Endodermal cell (in vitro differentiated cells): ENCODE results near the gene GDI2. TPM values are rescaled to one million over a fixed set of nuclear protein-coding genes. Genes with fewer than 3 reads are reported as not detected.

Source experiments
- DNase-seq: peaks from one replicate; pipeline ENCODE4 v3.0.0-alpha.2; 2017
- H3K27ac ChIP-seq: 2 replicates; pipeline ENCODE4 v1.5.1; 2013; ENCODE audit warnings: mild to moderate bottlenecking, low read depth, low read length, moderate library complexity
- H3K27me3 ChIP-seq: 2 replicates; pipeline ENCODE4 v1.6.1; 2013; ENCODE audit warnings: mild to moderate bottlenecking, low read length, moderate library complexity; ENCODE audit not compliant: insufficient read depth, control insufficient read depth, poor library complexity, severe bottlenecking
- H3K36me3 ChIP-seq: 2 replicates; pipeline ENCODE4 v1.7.0; 2013; ENCODE audit warnings: mild to moderate bottlenecking, low read length, moderate library complexity; ENCODE audit not compliant: control insufficient read depth, insufficient read depth
- H3K4me1 ChIP-seq: one replicate; pipeline ENCODE4 v1.7.0; 2013; ENCODE audit warnings: low read length; ENCODE audit not compliant: control insufficient read depth, insufficient read depth
- H3K4me3 ChIP-seq: 2 replicates; pipeline ENCODE4 v1.5.1; 2013; ENCODE audit warnings: mild to moderate bottlenecking, low read length, moderate library complexity
- H3K9ac ChIP-seq: 2 replicates; pipeline ENCODE4 v1.6.1; 2013; ENCODE audit warnings: mild to moderate bottlenecking, low read length, moderate library complexity; ENCODE audit not compliant: poor library complexity, severe bottlenecking; ENCODE audit errors: extremely low read depth
- H3K9me3 ChIP-seq: 2 replicates; pipeline ENCODE4 v1.6.1; 2013; ENCODE audit warnings: mild to moderate bottlenecking, low read length, moderate library complexity; ENCODE audit not compliant: control insufficient read depth
- H3K27ac Mint-ChIP-seq: 2 replicates; pipeline ENCODE4 v1.8.0; 2020; ENCODE audit warnings: mixed read lengths
- H3K27me3 Mint-ChIP-seq: 2 replicates; pipeline ENCODE4 v1.8.0; 2021; ENCODE audit warnings: mild to moderate bottlenecking, mixed read lengths; ENCODE audit not compliant: insufficient read depth
- H3K36me3 Mint-ChIP-seq: 2 replicates; pipeline ENCODE4 v1.8.0; 2020; ENCODE audit warnings: low read depth, mixed read lengths
- H3K4me1 Mint-ChIP-seq: 2 replicates; pipeline ENCODE4 v1.8.0; 2020; ENCODE audit warnings: mixed read lengths
- H3K4me3 Mint-ChIP-seq: 2 replicates; pipeline ENCODE4 v1.8.0; 2020; ENCODE audit warnings: mild to moderate bottlenecking, moderate library complexity, mixed read lengths
- H3K9me3 Mint-ChIP-seq: 2 replicates; pipeline ENCODE4 v1.8.0; 2020; ENCODE audit warnings: mild to moderate bottlenecking, mixed read lengths
- WGBS, 2 experiments: methylation state at CpG; one replicate each; pipeline versions ENCODE4 v1.1.5 to v1.1.7; 2013; ENCODE audit warnings: missing lambda C conversion rate in 2 of 2, mixed read lengths in 1 of 2; ENCODE audit not compliant: insufficient coverage in 1 of 2, insufficient read length in 1 of 2; 5-methylcytosine and 5-hydroxymethylcytosine counted together
- total RNA-seq, 2 donors: library from RNA; stranded (reverse); fragmentation: NEBNext Ultra II Directional in 1 of 2; extraction: Animal tissue kit (Norgen Biotek cat#: 25700) in 1 of 2; gene quantifications; 2 replicates in 1 of 2; 3 replicates in 1 of 2; pipeline ENCODE4 v1.2.1, GENCODE V29; 2021
- TF ChIP-seq, protein P1 (sequence below): fragments of 200-600 bp; sonication (generic); conservative IDR thresholded peaks from 2 replicates; pipeline ENCODE4 v1.5.0; 2021; ENCODE audit warnings: antibody characterized with exemption, mild to moderate bottlenecking

GDI2 gene
- total RNA-seq, 2 donors from 2014 or later: 299 to 337 TPM

DNA sequence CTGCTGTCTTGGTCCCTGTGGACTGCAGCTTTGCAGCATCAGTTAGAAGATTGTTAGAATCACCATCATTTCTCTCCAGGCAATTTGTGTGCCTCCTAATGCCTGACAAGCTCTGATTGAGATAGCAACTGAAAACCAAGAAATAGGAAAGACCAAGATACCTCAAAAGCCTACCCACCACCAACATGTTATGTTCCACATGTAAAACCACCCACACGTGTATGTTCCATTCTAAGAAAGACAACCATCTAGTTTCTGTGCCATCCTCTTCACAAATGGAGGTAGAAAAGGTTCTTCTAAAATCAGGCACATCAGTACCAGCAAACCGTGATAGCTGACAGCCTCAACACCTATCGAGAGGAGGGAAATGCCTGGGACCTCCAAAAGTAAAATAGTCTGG lies 81.7 kb downstream of the GDI2 start:
- no peak overlapping the region for H3K27ac Mint-ChIP-seq
- DNase-seq: no peak
- H3K4me3 Mint-ChIP-seq: no peak overlapping the region
- H3K36me3 Mint-ChIP-seq: peaks cover 40% of the 10 kb centered on the region
- peaks cover 68% of the 10 kb centered on the region for H3K36me3 ChIP-seq
- no peaks in the 10 kb centered on the region for H3K27me3 ChIP-seq
- no peaks in the 10 kb centered on the region for H3K9me3 ChIP-seq
- no peak overlapping the region for H3K4me3 ChIP-seq
- H3K27ac ChIP-seq: no peak overlapping the region
- TF ChIP-seq, protein P1, sequence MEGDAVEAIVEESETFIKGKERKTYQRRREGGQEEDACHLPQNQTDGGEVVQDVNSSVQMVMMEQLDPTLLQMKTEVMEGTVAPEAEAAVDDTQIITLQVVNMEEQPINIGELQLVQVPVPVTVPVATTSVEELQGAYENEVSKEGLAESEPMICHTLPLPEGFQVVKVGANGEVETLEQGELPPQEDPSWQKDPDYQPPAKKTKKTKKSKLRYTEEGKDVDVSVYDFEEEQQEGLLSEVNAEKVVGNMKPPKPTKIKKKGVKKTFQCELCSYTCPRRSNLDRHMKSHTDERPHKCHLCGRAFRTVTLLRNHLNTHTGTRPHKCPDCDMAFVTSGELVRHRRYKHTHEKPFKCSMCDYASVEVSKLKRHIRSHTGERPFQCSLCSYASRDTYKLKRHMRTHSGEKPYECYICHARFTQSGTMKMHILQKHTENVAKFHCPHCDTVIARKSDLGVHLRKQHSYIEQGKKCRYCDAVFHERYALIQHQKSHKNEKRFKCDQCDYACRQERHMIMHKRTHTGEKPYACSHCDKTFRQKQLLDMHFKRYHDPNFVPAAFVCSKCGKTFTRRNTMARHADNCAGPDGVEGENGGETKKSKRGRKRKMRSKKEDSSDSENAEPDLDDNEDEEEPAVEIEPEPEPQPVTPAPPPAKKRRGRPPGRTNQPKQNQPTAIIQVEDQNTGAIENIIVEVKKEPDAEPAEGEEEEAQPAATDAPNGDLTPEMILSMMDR: no peak
- no peaks in the 10 kb centered on the region for H3K27me3 Mint-ChIP-seq
- 87 to 88% methylated on average over 1 to 2 of the region's 3 CpGs for WGBS, 2 experiments
- no peaks in the 10 kb centered on the region for H3K4me1 Mint-ChIP-seq
- no peaks in the 10 kb centered on the region for H3K9me3 Mint-ChIP-seq
- H3K9ac ChIP-seq: no peak overlapping the region
- no peaks in the 10 kb centered on the region for H3K4me1 ChIP-seq

DNA sequence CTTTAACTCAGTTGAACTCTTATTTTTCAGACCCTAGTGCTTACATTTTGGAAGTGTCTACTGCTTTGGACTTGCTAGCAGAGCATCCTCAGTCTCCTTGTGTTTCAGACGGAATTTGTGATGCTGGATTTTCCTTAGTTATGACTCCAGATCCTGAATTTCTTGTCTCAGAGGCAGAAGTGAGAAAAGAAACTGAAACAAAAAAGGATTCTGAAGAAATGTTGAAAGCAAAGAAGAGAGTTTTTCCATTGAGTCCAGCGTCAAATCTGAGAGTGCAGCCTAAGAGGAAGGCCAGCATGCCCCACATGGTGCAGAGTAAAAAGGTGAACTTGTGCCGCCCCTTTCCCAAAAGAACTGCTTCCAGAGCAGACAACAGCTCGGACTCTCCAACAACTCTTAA lies 82.5 kb downstream of the GDI2 start:
- Histone ChIP-seq H3K27me3 (no peaks in the 10 kb centered on the region), H3K9ac (no peak overlapping the region), H3K4me3 (no peak overlapping the region), H3K36me3 (peaks cover 69% of the 10 kb centered on the region), H3K4me1 (no peaks in the 10 kb centered on the region), H3K27ac (no peak overlapping the region), H3K9me3 (no peaks in the 10 kb centered on the region)
- Mint-ChIP-seq H3K4me1 (no peaks in the 10 kb centered on the region), H3K9me3 (no peaks in the 10 kb centered on the region), H3K27me3 (no peaks in the 10 kb centered on the region), H3K4me3 (no peak overlapping the region), H3K27ac (no peak overlapping the region), H3K36me3 (peaks cover 38% of the 10 kb centered on the region)
- TF ChIP-seq, protein P1: no peak
- WGBS, 2 experiments: 96 to 98% methylated on average over 4 of the region's 4 CpGs
- DNase-seq: no peak

DNA sequence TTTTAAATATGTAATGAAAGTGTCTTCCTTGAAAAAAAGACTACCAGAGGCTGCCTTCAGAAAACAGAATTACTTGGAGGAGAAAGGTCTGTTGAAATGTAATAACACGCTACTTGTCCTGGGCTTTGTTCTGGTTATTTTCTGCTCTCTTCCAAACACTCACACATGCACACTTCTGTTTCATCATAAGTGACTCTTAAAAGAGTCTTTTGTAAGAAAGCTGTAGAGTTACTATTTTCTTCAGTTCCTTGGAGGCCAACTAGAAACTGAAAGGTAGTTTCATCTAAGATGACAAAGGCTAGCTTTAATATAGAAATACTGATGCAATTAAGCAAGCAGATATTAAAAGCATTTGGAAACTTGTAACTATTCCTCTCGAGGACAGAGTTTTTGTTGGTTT lies 89.5 kb downstream of the GDI2 start:
- no peak for DNase-seq
- H3K9me3 Mint-ChIP-seq: no peaks in the 10 kb centered on the region
- H3K4me1 Mint-ChIP-seq: no peaks in the 10 kb centered on the region
- no peak overlapping the region for H3K4me3 Mint-ChIP-seq
- Histone ChIP-seq H3K4me3 (no peak overlapping the region), H3K27ac (no peak overlapping the region), H3K27me3 (no peaks in the 10 kb centered on the region), H3K36me3 (peaks cover 50% of the 10 kb centered on the region), H3K9ac (no peak overlapping the region), H3K9me3 (no peaks in the 10 kb centered on the region), H3K4me1 (no peaks in the 10 kb centered on the region)
- 80 to 96% methylated on average over 1 to 2 of the region's 2 CpGs for WGBS, 2 experiments
- H3K27ac Mint-ChIP-seq: no peak overlapping the region
- no peaks in the 10 kb centered on the region for H3K27me3 Mint-ChIP-seq
- TF ChIP-seq, protein P1: no peak
- peaks cover 37% of the 10 kb centered on the region for H3K36me3 Mint-ChIP-seq
